GM21360 (cell line): Measurements from ENCODE around the gene GRM4.

Source experiments
- ATAC-seq: cut with Tn5 transposase; IDR thresholded peaks from one replicate; pipeline ENCODE4 v1.9.1; 2021; ENCODE audit warnings: mild to moderate bottlenecking, moderate library complexity; ENCODE audit not compliant: unreplicated experiment

GRM4 gene

DNA sequence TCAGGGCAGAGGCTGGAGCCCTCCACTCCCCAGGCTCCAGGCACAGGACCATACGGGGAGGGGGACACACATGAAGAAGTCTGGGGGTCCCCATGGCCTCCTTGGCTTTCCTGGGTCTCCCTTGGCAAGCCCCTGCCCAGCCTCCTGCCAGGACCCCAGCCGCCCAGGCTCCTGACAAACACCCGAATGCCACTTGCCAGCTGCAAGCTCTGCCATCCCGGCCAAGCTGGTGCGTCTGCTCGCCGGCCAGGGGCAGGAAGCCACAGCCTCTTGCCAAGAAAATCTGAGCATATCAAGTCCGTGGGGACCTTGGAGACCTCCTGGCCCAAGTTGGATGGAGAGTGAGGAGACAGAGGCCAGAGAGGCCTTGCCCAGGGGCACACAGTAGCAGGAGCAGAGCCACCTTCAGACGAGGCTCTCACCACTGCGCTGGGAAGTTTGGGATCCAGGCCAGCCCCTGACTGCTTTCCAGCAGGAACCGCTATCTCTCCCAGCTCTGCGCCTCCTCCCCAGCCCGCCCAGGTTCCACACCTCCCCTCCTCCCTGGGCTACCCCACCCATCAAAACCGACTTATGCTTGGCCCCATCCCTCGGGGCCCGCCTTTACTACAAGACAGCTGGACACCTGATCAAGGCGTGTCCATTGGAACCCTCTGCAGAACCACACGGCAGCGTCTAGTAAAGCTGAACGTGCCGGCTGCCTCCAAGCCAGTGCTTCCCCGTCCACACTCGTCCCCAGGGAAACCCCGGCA is 80.2 kb downstream of the GRM4 start:
- no peak for ATAC-seq

DNA sequence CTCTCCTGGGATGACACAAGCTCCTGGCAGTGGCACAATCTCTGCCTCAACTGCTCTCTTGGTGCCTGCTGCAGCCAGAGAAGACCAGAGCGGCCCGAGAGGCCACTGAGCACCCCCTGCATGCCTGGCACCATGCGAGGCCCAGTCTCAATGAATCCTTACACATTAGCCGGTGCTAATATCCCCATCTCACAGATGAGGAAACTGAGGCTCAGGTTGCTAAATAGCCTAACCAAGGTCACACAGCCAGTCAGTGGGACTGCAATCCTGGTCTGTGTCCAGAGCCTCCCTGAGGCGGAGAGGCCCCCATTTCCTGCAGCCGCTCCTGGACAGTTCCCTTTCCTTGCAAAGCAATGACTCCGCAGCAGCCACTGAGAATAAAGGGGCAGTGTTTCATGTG is 81.2 kb downstream of the GRM4 start:
- ATAC-seq, result no peak

DNA sequence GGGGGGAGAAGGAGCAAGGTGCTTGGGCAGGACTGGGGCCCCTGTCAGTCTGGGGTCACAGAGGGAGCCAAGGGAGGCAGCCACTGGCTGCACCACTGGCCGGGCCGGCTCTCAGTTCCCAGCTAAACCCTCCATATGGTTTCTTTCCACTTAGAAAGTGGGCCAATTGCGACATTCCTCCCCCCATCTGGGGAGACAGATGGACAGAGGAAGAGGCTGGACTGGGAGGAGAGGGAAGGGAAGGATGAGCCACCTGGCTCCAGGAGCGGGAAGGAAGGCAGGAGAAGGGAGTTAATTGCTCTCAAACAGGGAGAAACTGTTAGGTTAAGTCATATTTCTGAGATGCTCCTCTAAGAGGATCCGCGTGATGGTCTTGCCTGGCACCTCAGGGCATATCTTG is 82.2 kb downstream of the GRM4 start:
- no peak for ATAC-seq

DNA sequence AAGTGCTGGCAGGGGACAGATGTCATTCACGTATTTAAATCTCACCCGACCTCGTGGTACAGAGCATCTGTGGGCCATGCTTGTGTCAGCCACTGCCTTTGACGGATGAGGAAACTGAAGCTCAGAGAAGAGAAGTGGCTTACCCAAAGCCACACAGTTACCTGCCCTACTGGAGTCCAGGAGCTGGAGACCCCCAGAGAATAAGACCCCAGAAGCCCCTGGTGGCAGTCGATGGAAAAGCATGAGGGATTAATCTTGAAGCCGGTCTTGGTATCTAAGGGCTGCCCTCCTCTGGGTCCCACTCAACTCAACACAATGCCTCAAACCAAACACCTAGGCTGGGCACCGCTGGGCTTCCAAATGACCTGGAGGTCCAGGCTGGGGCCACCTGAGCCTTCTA is 83.1 kb downstream of the GRM4 start:
- ATAC-seq, result no peak

DNA sequence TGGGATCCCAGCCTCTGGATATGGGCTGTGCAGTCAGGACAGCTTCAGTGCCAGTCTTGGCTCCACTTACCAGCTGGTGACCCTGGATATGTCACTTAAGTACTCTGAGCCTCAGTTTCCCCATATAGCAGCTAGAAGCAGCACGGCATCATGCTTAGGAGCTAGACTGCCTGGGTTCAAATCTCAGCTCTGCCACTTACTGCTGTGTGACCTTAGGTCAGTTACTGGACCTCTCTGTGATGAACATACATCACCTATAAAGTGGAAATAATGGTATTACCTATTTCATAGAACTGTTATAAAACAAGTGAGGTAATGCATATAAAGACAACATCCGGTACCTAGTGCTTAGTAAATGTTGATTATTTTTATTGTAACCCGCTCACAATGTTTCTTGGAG is 83.7 kb downstream of the GRM4 start:
- no peak for ATAC-seq

DNA sequence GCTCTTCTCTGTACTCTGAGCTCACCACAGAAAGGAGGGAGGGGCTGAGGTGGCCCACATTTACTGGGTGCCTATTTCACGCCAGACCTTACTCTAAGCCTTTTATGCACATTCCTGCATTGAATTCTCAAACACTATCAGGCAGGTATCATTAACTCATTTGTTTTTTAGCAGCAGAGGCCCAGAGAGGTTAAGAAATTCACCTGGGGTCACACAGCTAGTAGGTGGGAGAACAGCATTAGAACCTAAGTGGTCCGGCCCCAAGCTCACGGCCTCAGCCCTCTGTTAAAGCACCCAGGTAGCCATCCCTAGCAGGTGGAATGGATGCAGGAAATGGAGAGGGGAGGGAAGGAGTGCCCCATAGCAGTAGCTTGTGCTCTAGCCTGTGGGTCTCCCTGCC is 84.5 kb downstream of the GRM4 start:
- ATAC-seq, result no peak

DNA sequence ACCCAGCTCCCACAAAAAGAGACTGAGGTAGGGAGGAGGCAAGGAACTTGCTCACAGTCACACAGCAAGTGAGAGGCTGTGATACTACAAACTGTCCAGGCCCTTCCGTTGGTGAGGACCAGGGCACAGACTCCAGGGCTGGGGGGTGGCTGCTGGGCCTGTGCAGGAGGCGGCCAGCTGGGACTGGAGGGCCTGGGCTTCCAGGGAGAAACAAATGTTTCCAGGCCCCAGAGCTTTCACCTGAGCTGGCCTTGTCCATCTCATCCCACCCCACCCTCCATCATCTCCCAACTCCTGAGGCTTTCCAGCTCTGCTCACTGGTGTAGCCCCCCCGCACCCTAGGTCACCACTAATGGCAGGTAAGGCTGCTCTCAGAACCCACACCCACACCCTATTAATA is 86.0 kb downstream of the GRM4 start:
- no peak for ATAC-seq

DNA sequence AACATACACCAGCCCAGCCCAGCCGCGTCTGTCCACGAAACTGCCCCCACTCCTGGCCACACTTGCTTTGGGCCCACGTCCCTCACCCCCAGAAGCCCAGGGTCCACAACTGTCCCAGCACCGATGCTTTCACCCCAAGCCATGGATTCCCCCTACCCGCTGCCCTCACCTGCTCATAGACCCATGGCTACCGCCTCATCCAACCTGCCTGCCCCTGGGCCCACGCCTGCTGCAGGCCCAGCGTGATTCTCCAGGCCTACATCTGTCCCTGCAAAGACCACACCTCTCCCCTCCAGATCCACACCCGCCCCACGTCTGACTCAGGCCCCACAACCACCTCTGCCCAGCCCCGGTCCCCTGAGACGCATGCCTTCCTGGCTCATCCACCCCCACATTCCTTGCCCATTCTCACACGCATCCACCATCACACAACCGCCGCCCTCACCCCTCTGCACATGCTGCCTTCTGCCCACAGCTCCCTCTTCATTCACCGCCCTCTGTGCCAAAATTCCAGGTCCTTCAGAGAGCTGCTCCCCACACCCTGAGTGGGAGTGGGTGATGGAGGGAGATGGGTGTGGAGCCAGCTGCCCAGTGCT is 86.7 kb downstream of the GRM4 start:
- ATAC-seq, result no peak

DNA sequence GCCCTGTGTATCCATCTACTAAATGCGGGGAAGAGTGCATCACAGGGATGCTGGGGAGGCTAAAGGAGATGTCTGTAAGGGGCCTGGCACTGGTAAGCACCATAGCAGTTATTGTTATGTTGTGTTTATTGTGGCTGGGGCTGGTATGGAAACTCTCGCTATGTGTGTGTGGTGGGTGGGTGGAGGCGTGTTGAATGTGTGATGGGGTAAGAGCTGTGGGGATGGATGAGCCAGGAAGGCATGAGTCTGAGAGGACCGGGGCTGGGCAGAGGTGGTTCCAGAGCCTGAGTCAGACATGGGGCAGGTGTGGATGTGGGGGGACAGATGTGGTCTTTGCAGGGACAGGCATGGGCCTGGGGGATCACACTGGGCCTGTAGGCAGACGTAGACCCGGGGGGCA is 88.1 kb downstream of the GRM4 start:
- no peak for ATAC-seq

DNA sequence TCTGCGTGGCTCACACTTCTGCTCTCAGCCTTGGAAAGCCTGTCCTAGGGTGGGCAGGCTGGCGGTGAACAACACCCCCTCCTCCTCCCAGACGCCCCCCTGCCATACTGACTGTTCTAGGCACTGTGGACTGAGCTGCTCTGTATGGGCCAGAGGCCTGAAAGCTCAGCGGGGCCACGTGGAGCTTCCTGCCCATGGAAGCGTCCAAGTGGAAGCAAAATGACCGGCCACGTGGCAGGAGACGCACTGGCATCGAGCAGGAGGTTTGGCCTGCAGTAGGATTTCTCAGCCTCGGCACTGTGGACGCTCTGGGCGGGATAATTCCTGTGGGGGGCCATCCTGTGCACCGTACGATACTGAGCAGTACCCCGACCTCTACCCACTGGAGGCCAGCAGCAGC is 88.7 kb downstream of the GRM4 start:
- ATAC-seq, result no peak

DNA sequence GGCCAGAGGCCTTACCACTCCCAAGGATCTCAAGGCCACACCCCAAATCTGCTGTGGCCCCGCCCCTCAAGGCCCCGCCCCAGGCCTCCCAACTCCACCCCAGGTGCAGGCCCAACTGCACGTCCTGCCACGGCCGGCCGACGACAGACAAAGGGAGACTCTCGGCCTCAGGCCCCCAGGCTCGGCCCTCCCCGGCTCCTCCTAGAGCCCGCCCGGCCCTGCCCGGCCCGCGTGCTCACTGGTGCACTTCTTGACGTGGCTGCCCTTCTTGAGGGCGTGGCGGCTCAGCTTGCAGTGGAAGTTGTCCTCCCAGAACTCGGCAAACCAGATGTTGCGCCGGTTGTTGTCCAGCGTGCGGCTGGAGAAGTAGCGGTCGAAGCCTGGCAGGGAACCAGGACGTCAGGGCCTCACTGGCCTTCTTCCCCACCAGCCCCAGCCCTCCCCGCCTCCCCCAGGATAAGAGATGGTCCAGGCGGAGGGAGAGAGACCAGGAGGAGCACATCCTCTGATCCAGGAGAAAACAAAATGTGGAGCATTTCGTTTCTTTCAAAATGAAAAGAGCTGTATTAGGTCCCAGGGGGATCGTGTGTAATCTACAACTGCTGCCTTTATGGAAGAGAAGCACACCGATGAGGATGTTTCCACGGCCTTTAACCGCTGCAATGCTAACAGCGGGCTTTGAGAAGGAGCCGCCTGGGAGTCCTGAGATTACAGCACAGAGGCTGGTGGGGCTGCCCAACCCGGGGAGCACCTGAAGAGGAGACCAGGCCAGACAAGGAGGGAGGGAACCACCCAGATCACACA is 89.4 kb downstream of the GRM4 start:
- no peak for ATAC-seq

DNA sequence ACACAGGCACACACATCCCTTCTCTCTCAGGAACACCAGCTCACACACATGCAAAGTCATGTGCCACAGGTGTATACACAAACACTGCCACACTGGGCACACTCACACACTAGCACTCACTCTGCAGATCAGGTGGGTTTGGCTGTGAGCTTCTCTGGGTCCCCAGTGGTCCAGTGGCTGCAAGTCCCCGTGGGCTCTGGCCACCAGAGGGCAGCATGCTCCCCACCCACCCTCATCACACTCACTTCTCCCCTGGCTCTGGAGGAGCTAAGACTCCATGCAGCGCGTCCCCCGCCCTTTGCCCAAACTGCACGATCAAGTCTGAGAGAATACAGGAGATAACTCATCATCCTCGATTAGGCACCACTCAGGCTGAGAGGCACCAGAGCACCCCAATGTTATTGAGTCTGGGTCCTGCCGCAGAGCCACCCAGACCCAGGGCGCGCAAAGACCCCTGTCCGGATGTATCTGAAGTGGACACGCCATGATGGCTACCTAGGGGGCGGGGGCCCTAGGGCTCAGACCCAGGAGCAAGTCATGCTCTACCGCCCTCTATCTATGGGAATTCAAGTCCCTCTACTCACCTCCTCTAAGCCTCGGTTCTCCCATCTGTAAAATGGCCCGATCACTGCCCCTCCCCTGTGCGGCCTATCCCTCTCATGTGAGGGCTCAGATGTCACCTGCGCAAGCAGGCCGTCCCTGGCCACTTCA is 90.5 kb downstream of the GRM4 start:
- ATAC-seq, result no peak

DNA sequence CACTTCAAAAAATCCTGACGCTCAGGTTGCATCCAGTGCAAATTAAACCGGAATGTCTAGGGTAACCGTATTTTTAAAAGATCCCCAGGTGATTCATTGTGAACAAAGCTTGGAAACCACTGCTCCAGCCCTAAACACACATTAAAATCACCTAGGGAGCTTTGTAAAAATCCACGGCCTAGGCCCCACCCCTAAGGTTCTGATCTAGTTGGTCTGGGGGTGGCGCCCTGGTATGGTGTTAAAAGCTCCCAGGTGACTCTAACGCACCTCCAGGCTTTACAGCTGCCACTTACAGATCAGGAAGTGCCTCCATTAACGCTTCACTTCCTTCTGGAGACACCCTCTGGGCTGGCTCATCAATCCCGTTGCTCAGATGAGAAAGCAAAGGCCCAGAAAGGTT is 92.2 kb downstream of the GRM4 start:
- ATAC-seq, result no peak

DNA sequence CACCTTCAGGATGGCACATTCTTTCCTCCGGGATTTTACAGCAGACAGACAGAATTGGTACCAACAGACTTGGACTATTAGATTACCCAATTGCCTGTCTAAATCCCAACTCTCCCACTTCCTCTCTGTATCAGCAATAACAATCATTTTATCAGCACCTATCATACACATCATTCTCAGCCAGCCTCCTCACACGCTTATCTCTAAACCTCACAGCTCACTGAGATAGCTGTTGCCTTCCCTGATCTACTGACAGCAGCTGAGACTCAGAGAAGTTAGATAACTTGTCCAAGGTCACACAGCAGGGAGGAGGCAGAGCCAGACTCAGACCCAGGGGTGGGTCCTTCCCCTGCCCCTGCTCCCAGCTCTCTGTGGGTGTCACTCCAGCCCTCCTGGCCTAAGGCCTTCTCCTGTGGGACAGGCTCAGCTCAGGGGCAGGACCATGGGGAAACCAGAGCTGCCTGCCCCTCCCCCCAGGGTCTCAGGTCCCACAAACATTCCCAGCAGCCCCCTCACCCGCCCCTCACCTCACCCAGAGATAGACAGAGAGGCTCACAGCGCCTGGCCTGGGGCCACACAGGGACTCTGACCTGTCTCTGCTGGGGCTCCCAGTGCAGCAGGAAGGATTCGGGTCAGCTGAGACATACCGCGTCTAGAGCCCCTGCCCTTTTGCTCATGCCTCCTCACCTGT is 92.8 kb downstream of the GRM4 start:
- ATAC-seq, result no peak

DNA sequence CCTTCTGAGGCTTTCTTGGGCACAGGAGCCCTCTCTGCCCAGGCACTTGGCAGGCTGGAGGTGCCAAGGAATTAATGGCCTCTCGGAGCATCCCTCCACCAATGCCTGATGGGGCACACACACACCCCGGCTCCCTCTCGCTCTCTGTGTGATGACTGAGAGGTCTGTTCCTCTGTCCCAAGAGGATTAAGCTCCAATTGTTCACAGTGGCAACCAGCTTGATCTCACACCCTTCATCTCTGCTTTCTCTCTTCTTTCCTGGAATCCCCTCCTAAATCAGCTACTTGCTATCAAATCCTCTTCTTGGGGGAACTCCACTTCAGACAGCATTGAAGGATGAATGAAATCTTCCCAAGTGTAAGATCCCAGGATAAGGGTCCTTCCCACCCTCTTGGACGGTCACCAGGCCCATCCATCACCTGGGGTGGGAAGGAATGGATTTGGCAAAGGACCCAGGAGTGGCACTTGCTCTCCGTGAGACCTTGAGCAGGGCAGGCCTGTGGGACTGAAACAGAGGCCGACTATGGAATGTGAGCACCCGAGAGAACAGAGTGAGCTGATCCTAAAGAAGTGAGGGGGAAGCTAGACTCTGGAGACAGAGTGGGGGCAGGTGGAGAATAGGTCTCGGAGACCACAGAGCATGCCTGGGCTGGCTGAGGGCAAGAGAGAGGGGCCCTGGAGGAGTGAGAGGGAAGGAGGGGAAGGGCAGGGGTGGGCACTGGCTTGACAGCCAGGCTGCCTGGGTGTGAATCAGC is 93.6 kb downstream of the GRM4 start:
- no peak for ATAC-seq

DNA sequence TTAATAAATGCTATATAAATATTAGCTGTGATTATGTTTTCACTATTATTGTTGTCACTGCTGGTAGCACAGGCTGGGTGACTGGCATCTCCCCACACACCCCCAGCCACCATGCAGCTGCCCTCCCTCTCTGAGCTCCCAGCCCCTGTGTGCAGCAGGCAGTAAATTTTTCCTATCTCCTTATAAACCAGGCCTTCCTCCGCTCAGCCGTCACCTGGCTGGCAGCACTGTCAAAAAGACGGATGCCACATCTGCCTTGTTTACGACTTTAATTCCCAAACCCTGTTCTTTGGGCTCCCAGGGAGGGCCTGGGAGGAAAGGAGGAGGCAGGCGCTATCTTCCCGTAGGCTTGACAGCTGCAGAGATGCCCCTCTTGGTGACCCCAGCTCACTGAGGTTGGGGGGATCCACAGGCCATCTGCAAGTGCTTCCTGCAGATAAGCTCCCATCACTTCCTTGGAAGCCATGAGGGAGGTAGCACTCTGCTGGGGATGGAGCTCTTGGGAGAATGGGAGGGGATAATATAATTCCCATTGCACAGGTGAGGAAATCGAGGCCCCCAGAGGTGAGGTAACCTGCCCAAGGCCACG is 94.5 kb downstream of the GRM4 start:
- ATAC-seq, result no peak

DNA sequence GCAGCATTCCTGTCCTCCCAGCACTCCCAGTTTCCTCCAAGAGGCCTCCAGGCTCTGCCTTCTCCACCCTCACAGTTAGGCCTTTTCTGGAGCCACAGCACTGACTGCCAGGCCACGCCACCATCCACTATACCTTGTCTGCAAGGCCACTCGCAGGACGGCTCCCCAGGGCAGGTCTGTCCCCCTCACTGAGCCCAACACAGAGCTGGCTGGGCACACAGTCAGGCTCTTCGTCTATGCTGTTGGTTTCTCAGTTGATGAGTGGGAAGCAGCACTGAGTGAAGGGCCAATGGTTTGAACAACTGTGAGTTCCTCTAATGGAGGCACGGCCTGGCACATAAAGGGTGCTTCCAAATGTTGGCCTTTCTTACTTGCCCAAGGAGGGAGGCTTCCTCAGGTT is 95.2 kb downstream of the GRM4 start:
- no peak for ATAC-seq

DNA sequence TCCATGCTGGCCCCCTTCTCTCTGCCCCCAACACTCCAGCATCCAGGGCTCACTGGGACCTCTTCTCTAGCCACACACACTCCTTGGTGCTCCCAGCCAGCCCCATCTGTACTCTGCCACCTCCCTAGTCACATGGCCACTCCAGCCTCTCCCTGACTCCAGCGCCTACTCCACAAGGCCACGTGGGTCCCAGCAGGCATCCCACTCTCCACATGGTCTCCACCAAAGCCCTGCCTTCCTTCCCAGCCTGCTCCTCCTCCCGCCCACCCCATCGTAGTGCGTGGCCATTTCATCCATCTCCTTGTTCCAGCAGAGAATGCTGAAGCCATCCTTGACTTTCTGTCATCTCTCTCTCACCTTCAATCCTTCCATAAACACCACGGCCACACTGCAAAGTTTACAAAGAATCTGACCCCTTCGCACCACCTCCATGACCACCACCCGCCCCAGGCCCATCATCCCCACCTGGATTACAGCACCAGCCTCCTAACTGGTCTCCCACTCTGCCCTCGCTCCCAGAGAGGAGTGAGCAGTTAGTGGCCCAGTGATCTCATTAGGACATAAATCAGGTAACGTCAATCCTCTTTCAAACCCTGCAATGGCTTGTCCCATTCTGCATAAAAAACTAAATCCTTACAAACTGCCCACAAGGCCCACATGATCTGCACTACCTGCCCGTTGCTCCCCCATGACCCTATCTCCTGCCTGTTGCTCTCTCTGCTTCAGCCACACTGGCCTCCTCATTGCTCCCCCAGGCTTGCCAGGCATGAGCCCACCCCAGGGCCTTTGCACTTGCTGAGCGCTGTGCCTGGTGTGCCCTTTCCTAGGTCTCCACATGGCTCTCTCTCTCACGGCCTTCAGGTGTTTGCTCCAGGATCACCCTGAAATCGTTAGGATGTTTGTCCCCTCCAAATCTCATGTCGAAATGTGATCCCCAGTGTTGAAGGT is 96.2 kb downstream of the GRM4 start:
- no peak for ATAC-seq
